ENCODE results near the gene PTCH1.

Gene PTCH1

DNA sequence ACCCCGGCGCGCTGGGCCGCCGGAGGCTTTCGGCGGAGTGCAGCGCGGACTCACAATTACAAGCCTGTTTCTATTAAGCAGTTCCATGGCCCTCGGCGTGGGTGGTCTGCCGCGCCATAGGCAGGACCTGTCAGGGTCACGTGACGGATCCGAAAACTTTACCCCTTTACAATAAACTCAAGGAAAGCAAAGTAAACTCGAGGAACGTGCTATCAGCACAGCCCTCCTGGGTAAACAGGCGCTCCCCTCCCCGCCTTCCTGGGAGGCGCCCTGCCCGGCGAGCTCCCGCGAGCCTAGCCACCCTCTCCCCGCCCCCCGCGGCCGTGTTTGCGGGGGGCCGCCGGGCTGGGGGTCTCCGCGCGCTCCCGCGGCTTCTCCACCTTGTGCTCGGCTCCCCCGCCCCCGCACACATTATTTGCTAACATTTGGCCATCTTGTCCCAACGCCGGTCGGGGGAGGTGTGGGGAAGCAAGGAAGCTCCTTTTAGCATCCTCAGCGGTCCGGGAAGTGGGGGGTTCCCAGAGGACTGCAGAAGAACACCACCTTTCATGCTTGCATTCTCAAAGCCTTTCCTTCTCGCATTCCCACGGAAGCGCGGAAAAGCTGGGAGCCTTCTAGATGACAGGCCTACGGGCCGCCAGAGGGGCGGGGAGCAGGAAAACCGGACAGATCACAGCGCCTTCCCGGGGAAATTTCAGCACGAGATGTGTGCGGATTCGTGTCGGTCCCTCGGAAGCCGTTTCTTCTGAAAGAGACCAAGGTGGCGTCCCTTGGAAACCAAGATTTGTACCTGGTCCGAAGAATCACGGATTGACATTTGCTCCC is at the start of gene PTCH1:
PTCH1 (minus strand) TSS at position 238 of the 825 bp plus-strand sequence.
- DNase-seq: peak; percentile 63

GRCh38 chr9:95565982-95566381 is 49.2 kb upstream of the PTCH1 start:
- no peak for DNase-seq

GRCh38 chr9:95561913-95562312 is 45.1 kb upstream of the PTCH1 start:
- no peak for DNase-seq

DNA sequence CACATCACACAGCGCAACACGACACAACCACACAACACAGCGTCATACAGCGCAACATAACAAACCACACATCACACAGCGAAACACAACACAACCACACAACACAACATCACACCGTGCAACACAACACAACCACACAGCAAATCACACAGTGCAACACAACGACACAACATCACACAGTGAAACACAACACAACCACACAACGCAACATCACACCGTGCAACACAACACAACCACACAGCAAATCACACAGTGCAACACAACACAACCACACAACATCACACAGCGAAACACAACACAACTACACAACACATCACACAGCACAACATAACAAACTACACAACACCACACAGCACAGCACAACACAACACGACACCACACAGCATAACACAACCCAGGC is 40.4 kb upstream of the PTCH1 start:
- no peak for DNase-seq

DNA sequence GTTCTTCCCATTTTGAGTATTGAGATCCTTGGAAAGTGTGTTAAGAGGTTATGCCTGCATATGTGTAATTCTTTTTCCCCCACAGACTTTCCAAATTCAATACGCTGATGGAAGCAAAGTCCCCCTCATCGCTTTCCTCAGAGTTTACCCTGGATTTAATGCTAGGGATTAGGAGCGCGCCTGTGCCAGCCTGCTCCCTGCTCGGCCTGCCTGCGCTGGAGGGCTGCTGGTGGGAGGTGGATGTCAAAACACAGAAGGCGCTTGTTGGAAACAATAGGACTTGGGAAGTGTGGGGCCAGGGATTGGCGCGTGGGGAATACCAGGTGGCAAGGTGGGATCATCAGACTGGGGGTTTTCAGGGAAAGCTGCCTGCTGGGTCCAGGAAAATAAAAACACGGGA is 39.8 kb upstream of the PTCH1 start:
- DNase-seq: no peak

DNA sequence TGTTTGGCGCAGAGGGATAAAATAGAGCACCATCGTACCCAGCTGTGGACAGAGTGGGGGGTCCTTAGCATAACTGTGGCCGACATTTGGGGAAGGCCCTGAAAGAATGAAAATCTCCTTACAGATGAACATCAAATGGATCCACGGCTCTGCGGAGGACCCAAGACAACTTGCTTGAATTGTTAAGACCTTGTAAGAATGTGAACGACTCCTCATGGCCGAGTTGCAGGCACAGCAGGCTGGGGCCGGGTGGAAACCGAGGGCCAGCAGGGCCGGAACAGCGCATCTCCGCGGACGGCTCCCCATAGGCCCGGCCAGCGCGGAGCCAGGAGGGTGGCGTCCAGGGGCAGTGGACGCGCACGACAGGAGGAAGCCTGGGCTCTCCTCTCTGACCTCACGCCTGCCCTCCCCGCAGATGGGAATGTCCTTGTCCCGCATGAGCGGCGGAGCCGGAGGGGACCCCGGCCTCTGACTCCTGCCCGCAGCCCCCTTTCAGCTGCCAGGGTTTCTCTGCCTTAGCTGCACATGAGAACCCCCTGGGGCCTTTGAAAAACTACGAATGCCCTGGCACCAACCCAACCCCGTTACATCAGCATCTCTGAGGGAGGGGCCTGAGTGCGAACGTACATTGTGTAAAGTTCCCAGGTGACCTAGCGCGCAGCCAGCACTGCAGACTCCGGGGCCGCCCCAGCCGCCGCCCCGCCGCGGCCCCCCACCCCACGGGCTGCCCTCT is 36.2 kb upstream of the PTCH1 start:
- DNase-seq: peak; percentile 31

DNA sequence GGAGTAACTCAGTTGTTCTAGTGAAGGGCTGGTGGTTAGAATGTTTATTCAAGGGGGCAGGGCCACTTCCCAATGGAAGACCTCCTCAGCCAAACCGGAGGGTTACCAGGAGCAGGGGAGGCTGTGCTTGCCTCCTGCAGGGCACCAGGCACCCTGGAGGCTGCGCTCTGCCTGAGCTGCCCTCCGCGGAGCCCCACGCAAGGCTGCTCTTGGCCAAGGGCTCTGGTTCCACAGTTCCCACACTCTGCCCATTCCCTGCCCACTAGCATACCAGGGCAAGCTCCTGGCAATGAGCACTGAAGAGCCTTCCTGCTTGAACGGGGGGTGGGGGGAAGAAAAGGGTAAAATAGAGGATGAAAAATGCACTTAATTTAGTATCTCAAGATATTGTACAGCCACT is 35.5 kb upstream of the PTCH1 start:
- DNase-seq: no peak

DNA sequence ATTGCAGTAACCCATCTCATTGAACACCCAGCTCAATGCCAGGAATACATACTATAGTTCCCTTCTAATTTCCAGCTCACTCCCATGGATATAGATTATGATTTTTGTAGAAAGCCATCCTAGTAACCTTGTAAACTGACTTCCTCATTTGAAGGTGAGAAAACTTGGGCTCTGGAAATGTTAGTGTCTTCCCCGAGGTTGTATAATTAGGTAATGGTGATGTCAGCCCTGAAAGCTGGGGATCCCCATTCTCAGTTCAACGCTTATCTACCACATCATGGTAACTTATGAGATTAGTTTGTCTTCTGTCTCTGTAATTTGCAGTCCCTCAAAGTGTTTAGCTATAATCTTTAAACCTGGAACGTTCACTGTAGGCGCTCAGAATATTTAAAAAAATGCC is 34.6 kb upstream of the PTCH1 start:
- DNase-seq: no peak

GRCh38 chr9:95545831-95546567 is 29.2 kb upstream of the PTCH1 start:
- no peak for DNase-seq

- no peak for DNase-seq
Measured at GRCh38 chr9:95533996-95534680, 17.4 kb upstream of the PTCH1 start.

DNA sequence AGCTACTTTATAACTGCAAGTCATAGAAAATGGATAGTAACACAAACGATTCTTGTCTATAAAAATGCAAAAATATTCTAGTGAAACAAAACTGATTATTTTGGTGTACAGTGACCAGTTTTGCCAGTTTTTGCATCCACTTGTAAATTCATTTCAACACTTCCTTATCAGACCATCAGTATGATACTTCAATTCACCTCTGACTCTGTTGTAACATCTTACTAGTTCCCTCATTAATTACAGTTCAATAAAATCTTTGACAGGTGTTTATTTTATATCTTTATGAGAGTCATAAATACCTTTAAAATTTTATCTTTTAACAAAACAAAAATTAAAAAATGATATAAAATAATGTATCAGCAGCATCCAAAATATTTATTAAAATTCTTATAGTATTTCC is 13.1 kb upstream of the PTCH1 start:
- no peak for DNase-seq

DNA sequence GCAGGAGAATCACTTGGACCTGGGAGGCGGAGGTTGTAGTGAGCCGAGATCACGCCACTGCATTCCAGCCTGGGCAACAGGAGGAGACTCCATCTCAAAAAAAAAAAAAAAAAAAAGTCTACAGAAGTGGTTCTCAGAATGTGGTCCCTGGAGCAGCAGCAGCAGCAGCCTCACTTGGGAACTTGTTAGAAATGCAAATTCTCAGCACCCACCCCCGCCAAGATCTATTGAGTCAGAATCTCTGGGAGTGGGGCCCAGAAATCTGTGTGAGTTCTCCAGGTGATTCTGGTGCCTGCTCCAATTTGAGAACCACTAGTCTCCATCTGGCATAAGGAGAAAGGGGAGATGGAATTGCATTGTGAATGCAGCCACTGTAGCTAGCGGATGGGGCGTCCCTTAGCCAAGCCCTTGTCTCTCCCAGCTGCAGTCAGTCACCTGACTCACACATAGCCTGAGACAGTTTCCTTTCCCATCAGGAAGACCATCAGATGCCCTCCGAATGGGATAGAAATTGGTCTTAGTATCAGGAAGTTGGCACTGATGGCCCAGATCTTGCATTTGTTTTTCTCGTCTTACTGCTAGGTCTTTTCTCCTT is 12.2 kb upstream of the PTCH1 start:
- no peak for DNase-seq

DNA sequence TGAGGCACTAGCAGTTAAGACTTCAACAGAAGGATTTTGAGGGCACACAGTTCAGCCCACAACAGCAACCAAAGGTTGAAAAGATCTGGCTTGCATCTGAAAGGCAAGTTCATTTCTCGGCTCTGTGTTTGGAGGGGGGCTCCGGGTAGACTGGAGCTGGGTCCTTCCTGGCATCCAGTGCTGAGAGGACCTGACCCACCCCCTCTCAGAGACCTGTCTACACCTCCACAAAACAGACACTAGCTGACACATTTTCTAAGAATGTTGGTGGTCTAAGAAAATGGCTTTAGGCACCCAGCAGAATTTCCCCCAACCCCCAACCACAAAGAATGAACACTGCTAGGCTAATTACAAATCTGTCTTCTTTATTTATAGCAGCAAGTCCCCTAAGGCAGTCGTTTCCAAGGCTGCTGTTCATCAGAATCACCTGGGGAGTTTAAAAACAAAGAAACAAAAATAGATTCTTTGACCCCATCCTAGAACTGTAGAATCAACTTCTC is 6.2 kb upstream of the PTCH1 start:
- no peak for DNase-seq

DNA sequence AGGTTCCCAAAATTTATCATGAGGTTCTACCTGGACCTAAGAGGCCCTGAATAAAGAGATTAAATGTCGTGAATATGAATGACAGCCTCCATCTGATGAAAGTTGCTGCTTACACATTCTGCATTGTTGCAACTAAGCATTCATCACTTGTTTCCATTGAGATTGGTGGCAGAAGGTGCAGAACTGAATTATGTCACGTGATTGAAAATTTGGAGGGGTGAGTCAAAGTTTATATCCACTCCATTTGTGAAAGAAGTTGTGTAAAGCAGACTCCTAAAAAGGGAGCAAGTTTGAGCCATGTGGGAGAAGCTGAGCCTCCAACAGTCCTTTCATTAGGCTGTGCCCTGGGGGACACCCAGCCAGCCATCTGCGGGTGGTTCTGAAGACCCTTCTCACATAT is 4.9 kb upstream of the PTCH1 start:
- no peak for DNase-seq

GRCh38 chr9:95517559-95518425 is 1.0 kb upstream of the PTCH1 start:
- no peak for DNase-seq

GRCh38 chr9:95516221-95516733 is 494 bp downstream of the PTCH1 start:
- DNase-seq: no peak

- peak; percentile 55 for DNase-seq
Measured at GRCh38 chr9:95515272-95516113, 1.3 kb downstream of the PTCH1 start.

- DNase-seq: no peak
Measured at GRCh38 chr9:95514342-95514741, 2.4 kb downstream of the PTCH1 start.

DNA sequence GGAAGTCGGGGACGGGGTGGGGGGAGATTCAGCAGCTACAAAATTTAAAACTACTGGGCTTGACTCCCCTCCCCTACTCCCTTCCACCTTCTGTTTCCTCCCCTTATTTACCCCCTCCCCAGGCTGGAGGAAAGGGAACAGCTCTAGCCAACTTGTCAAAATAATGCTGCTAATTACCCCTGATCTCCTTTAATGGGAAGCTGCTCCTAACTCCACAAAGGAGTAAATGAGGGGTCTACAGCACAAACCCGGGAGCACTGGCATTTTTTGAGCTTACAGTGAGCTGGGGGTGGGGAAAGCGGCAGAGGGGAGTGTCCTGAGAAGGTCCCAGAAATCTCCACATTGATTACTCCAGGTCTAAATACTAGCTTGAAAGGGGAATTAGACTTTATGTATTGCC is 3.1 kb downstream of the PTCH1 start:
- no peak for DNase-seq

GRCh38 chr9:95512709-95513095 is 4.1 kb downstream of the PTCH1 start:
- DNase-seq: no peak

All from stimulated activated CD8-positive, alpha-beta memory T cell treated with anti-CD3 and anti-CD28 coated beads, Interleukin-4, amount 100 ng/mL, for 48 hours (primary cell).